Large intestine (tissue), 3 donors: ENCODE results near the gene TNPO1. TPM values are rescaled to one million over a fixed set of nuclear protein-coding genes. Genes with fewer than 3 reads are reported as not detected.
A peak's percentile ranks its signal among the peaks of the same experiment; 100 is the strongest.

Source experiments
- DNase-seq, 2 donors: peaks; one replicate each; pipeline versions ENCODE4 v3.0.0 to v3.0.0-alpha.2; 2013
- H3K27ac ChIP-seq: one replicate; pipeline ENCODE4 v1.5.1; 2013; ENCODE audit warnings: low read length
- H3K27me3 ChIP-seq: 2 replicates; pipeline ENCODE4 v1.6.1; 2013; ENCODE audit warnings: low read length; ENCODE audit not compliant: control insufficient read depth, insufficient read depth
- H3K36me3 ChIP-seq: 2 replicates; pipeline ENCODE4 v1.6.1; 2013; ENCODE audit warnings: low read length; ENCODE audit not compliant: control insufficient read depth, insufficient read depth
- H3K4me1 ChIP-seq: one replicate; pipeline ENCODE4 v1.6.1; 2013; ENCODE audit warnings: low read length; ENCODE audit not compliant: control insufficient read depth, insufficient read depth
- H3K4me3 ChIP-seq: one replicate; pipeline ENCODE4 v1.5.1; 2013; ENCODE audit warnings: low read length
- H3K9me3 ChIP-seq: one replicate; pipeline ENCODE4 v1.6.1; 2013; ENCODE audit warnings: mild to moderate bottlenecking, low read depth, low read length, moderate library complexity; ENCODE audit not compliant: control insufficient read depth
- WGBS: methylation state at CpG from one replicate; pipeline ENCODE4 v1.1.5; 2013; ENCODE audit warnings: low lambda C conversion rate; ENCODE audit not compliant: insufficient coverage; 5-methylcytosine and 5-hydroxymethylcytosine counted together
- polyA plus RNA-seq: library from polyadenylated mRNA; unstranded; fragments of 120-200 nt; gene quantifications from one replicate; pipeline ENCODE4 v1.2.1, GENCODE V29; 2013

The TNPO1 gene
- polyA plus RNA-seq, 1 donor: 68.3 TPM

- peak; percentile 22 to 74 for DNase-seq
- no peaks in the 10 kb centered on the region for H3K9me3 ChIP-seq
- no CpG with 5 or more reads among the region's 24 CpGs for WGBS
- no peaks in the 10 kb centered on the region for H3K36me3 ChIP-seq
- peak overlapping the region; percentile 92 for H3K4me3 ChIP-seq
- peaks cover 2% of the 10 kb centered on the region for H3K4me1 ChIP-seq
- no peaks in the 10 kb centered on the region for H3K27me3 ChIP-seq
- H3K27ac ChIP-seq: peak overlapping the region; percentile 98
Observed at GRCh38 chr5:72817076-72817481, 618 bp downstream of the TNPO1 start.

- Histone ChIP-seq H3K4me1 (peaks cover 2% of the 10 kb centered on the region), H3K27me3 (no peaks in the 10 kb centered on the region), H3K27ac (peak overlapping the region; percentile 98), H3K36me3 (no peaks in the 10 kb centered on the region), H3K4me3 (peak overlapping the region; percentile 92), H3K9me3 (no peaks in the 10 kb centered on the region)
- WGBS: 31% methylated on average over 3 of the region's 6 CpGs
- DNase-seq: peak in 1 of 2 donors; percentile 39
Observed at GRCh38 chr5:72817671-72818266, 1.3 kb downstream of the TNPO1 start.

DNA sequence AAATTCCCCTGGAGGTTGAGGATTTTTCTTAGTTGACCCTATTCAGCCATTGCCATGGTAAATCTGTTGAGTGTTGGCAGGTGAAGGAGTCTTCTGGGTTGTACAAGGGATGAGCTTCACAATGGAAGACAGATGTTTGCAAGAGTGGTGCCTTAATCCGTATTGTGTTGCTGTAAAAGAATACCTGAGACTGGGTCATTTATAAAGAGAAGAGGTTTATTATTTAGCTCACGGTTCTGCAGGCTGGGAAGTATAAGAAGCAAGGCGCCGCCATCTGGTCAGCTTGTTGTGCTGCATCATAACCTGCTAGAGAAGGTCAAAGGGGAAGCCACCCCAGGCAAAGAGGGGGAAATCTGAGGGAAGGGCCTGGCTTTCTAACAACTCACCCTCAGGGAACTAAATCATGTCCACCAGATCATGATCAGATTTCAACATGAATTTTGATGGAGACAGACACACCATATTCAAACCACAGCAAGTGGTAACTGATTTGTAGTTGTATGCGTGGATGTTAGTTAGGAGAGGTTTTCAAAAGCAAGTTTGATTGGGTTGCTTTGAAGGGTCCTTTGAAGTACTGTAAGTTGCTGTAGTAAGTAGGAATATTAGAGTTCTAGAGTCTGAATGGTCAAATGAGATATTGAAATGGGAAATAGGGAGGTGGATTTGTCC lies 2.5 kb downstream of the TNPO1 start:
- Histone ChIP-seq H3K4me3 (no peak overlapping the region), H3K27me3 (no peaks in the 10 kb centered on the region), H3K36me3 (no peaks in the 10 kb centered on the region), H3K9me3 (no peaks in the 10 kb centered on the region), H3K27ac (peak overlapping the region; percentile 17), H3K4me1 (peaks cover 2% of the 10 kb centered on the region)
- 35% methylated on average over 2 of the region's 5 CpGs for WGBS
- peak; percentile 38 to 68 for DNase-seq

- Histone ChIP-seq H3K9me3 (no peaks in the 10 kb centered on the region), H3K4me1 (peaks cover 2% of the 10 kb centered on the region), H3K36me3 (peaks cover 6% of the 10 kb centered on the region), H3K27me3 (no peaks in the 10 kb centered on the region), H3K4me3 (no peak overlapping the region), H3K27ac (no peak overlapping the region)
- no peak for DNase-seq
- 100% methylated on average over 1 of the region's 2 CpGs for WGBS
Observed at GRCh38 chr5:72821776-72822175, 5.3 kb downstream of the TNPO1 start.

GRCh38 chr5:72822944-72823343 lies 6.5 kb downstream of the TNPO1 start:
- Histone ChIP-seq H3K27ac (no peak overlapping the region), H3K4me3 (no peak overlapping the region), H3K9me3 (no peaks in the 10 kb centered on the region), H3K27me3 (no peaks in the 10 kb centered on the region), H3K36me3 (peaks cover 6% of the 10 kb centered on the region), H3K4me1 (peaks cover 2% of the 10 kb centered on the region)
- 100% methylated on average over 1 of the region's 2 CpGs for WGBS
- no peak for DNase-seq

DNA sequence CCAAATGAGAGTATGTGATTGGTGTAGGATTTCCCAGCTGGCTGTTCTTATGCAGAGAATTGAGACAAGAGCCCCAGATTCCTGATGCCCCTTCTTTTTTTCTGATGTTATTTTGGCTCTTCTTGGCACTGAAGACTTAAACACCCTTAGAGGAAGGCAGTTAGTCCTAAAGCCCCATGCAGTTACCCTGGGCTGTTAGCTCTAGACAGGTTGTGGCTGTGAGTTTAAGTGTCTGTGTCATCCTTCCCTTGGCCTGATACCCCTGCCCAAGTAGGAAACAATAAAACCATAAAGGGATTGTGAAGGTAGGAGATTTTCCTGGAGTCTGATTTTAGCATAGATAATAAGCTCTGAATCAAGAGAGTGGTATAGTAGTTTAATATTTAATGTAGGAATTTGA lies 13.2 kb downstream of the TNPO1 start:
- DNase-seq: no peak
- no peaks in the 10 kb centered on the region for H3K9me3 ChIP-seq
- H3K27ac ChIP-seq: no peak overlapping the region
- peaks cover 6% of the 10 kb centered on the region for H3K36me3 ChIP-seq
- H3K27me3 ChIP-seq: no peaks in the 10 kb centered on the region
- no peak overlapping the region for H3K4me3 ChIP-seq
- H3K4me1 ChIP-seq: no peaks in the 10 kb centered on the region

- H3K27ac ChIP-seq: no peak overlapping the region
- H3K4me3 ChIP-seq: no peak overlapping the region
- H3K9me3 ChIP-seq: no peaks in the 10 kb centered on the region
- H3K4me1 ChIP-seq: no peaks in the 10 kb centered on the region
- H3K36me3 ChIP-seq: peaks cover 6% of the 10 kb centered on the region
- DNase-seq: no peak
- H3K27me3 ChIP-seq: no peaks in the 10 kb centered on the region
- WGBS: 84% methylated on average over 2 of the region's 2 CpGs
Observed at GRCh38 chr5:72830362-72830761, 13.9 kb downstream of the TNPO1 start.

- WGBS: 98% methylated on average over 4 of the region's 4 CpGs
- no peak for DNase-seq
- H3K36me3 ChIP-seq: no peaks in the 10 kb centered on the region
- no peaks in the 10 kb centered on the region for H3K27me3 ChIP-seq
- H3K4me1 ChIP-seq: no peaks in the 10 kb centered on the region
- H3K9me3 ChIP-seq: no peaks in the 10 kb centered on the region
- no peak overlapping the region for H3K4me3 ChIP-seq
- no peak overlapping the region for H3K27ac ChIP-seq
Observed at GRCh38 chr5:72831685-72832084, 15.2 kb downstream of the TNPO1 start.

- Histone ChIP-seq H3K27me3 (no peaks in the 10 kb centered on the region), H3K9me3 (no peaks in the 10 kb centered on the region), H3K4me1 (no peaks in the 10 kb centered on the region), H3K27ac (no peak overlapping the region), H3K36me3 (no peaks in the 10 kb centered on the region), H3K4me3 (no peak overlapping the region)
- 86% methylated on average over 2 of the region's 2 CpGs for WGBS
- DNase-seq: no peak
Observed at GRCh38 chr5:72834924-72835323, 18.5 kb downstream of the TNPO1 start.

- no peak overlapping the region for H3K27ac ChIP-seq
Observed at GRCh38 chr5:72835633-72836032, 19.2 kb downstream of the TNPO1 start.

DNA sequence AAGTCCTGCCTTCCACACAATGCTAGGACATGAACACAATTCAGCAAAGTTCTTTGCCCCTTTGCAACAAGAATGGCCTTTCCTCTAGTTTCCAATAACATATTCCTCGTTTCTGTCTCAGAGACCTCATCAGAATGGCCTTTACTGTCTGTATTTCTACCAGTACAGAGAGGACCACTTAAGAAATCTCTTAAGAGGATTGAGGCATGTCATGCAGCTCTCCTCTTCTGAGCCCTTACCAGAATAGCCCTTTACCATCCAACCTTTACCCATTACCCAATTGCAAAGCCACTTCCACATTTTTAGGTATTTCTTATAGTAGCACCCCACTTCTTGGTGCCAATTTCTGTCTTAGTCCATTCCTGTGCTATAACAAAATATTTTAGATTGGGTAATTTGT lies 20.3 kb downstream of the TNPO1 start:
- Histone ChIP-seq H3K36me3 (no peaks in the 10 kb centered on the region), H3K27me3 (no peaks in the 10 kb centered on the region), H3K9me3 (no peaks in the 10 kb centered on the region), H3K4me3 (no peak overlapping the region), H3K4me1 (no peaks in the 10 kb centered on the region), H3K27ac (no peak overlapping the region)
- WGBS: no CpG with 5 or more reads among the region's 1 CpG
- DNase-seq: no peak

More at GRCh38 chr5:72835633-72836032, 19.2 kb downstream of the TNPO1 start:
- WGBS: 40% methylated on average over 1 of the region's 3 CpGs
- Histone ChIP-seq H3K36me3 (no peaks in the 10 kb centered on the region), H3K9me3 (no peaks in the 10 kb centered on the region), H3K27me3 (no peaks in the 10 kb centered on the region), H3K4me1 (no peaks in the 10 kb centered on the region), H3K4me3 (no peak overlapping the region)
- DNase-seq: no peak
